ENCODE results near the gene ASPA. TPM values are rescaled to one million over a fixed set of nuclear protein-coding genes. Genes with fewer than 3 reads are reported as not detected.

Gene ASPA
- total and polyA plus RNA-seq, 10 of the 15 experiments (the other 5 are each of a cell fraction or from before 2014, with no cell fraction given): 0.04 to 0.30 TPM; not detected in 8

- TF ChIP-seq JUNB (IDR thresholded peaks at IDR 0.05): no peak
- TF ChIP-seq SMAD5 (IDR thresholded peaks at IDR 0.05; ENCODE audit: low read depth): no peak
Observed at GRCh38 chr17:3527896-3528295, 52.1 kb downstream of the ASPA start (continued).

GRCh38 chr17:3528403-3528851, 52.6 kb downstream of the ASPA start:
- no TSS peak for BruUV-seq (replicated peaks)
- no peak for FAIRE-seq
- POLR2A ChIA-PET: no interaction called here
- TF ChIP-seq HSF1 (IDR thresholded peaks at IDR 0.05; ENCODE audit: low read depth, low read length) (no peak), DPF2 (IDR thresholded peaks at IDR 0.05) (no peak), RCOR1 (conservative IDR thresholded peaks at IDR 0.05; ENCODE audit: low read depth, low read length) (no peak), HDAC6 (IDR thresholded peaks at IDR 0.05; ENCODE audit: unreplicated experiment) (no peak), ZNF592 (IDR thresholded peaks at IDR 0.05) (no peak), SKIL (IDR thresholded peaks at IDR 0.05; ENCODE audit: low read depth, poor library complexity, severe bottlenecking) (no peak), CBX5 (IDR thresholded peaks at IDR 0.05; ENCODE audit: low read depth) (no peak), HDAC2 (IDR thresholded peaks at IDR 0.05) (no peak), SMARCA5 (IDR thresholded peaks at IDR 0.05) (no peak), ZNF207 (IDR thresholded peaks at IDR 0.05; ENCODE audit: borderline replicate concordance) (no peak), CEBPZ (IDR thresholded peaks at IDR 0.05; ENCODE audit: low read depth, low read length) (no peak)

More at GRCh38 chr17:3528403-3528851, 52.6 kb downstream of the ASPA start:
- Histone ChIP-seq H3K36me3 (ENCODE audit: control insufficient read depth in 2 of 2, insufficient read depth in 2 of 2, low read length in 1 of 2) (peaks cover 0 to 5% of the 10 kb centered on the region in 2 experiments; a peak in 2 of 4 replicates), H4K20me1 (ENCODE audit: control insufficient read depth, insufficient read depth) (no peaks in the 10 kb centered on the region; the same call in 1 of the 2 replicates), H3K4me2 (ENCODE audit: control insufficient read depth, insufficient read depth) (no peak overlapping the region), H3K27me3 (replicated peaks in 1 of 2; ENCODE audit: control insufficient read depth in 2 of 2, insufficient read depth in 2 of 2, low read length in 1 of 2) (no peaks in the 10 kb centered on the region), H2AFZ (ENCODE audit: control insufficient read depth, low read depth, low read length) (no peak overlapping the region), H3K9ac (ENCODE audit: control insufficient read depth, insufficient read depth, low read length) (no peak overlapping the region), H3K9me3 (replicated peaks; ENCODE audit: control insufficient read depth, insufficient read depth, low read length) (no peaks in the 10 kb centered on the region), H3K4me3 (no peak overlapping the region), H3K27ac (ENCODE audit: control insufficient read depth, insufficient read depth) (no peak overlapping the region), H3K4me1 (ENCODE audit: control insufficient read depth, insufficient read depth, low read length) (no peaks in the 10 kb centered on the region), H3K79me2 (ENCODE audit: control insufficient read depth, insufficient read depth, low read length) (no peaks in the 10 kb centered on the region)
- ChIA-PET CTCF (no interaction called here), SMC1A (ENCODE audit: uncharacterized antibody, unreplicated experiment) (no interaction called here), RAD21 (ENCODE audit: unreplicated experiment) (no interaction called here)
- in situ Hi-C loops (cut with MboI) (no loop called here), intact Hi-C loops (cut with micrococcal nuclease; ENCODE audit: unreplicated experiment) (no loop called here)
- no peak for ATAC-seq
- WGBS (ENCODE audit: insufficient coverage, insufficient replicate concordance, low lambda C conversion rate, missing lambda C conversion rate): 78% methylated on average over 14 of the region's 14 CpGs
- no peak for DNase-seq (ENCODE audit: low read depth, low spot score)

Measured in GM12878 (cell line).